IPS-NIHi11 (cell line): ENCODE measurements around the gene MAPK11.

Experiments
- DNase-seq: peaks from one replicate; pipeline ENCODE4 v3.0.0; 2012; ENCODE audit warnings: mixed read lengths, low spot score

MAPK11 gene

GRCh38 chr22:50307890-50308596 is 37.9 kb upstream of the MAPK11 start:
- no peak for DNase-seq

GRCh38 chr22:50306753-50307749 is 36.9 kb upstream of the MAPK11 start, which contains the start of gene PLXNB2:
Gene PLXNB2 (minus strand): TSS chr22:50307646. CDS start chr22:50290584, 17,062 bp downstream.
- DNase-seq = peak; percentile 90

GRCh38 chr22:50305923-50306566 is 35.9 kb upstream of the MAPK11 start:
- DNase-seq = peak; percentile 68

- no peak for DNase-seq
These were observed 35.3 kb upstream of the MAPK11 start for GRCh38 chr22:50305393-50305922.

GRCh38 chr22:50304528-50305392 is 34.6 kb upstream of the MAPK11 start:
- no peak for DNase-seq

- DNase-seq = peak; percentile 69
These were observed 33.8 kb upstream of the MAPK11 start for GRCh38 chr22:50303848-50304527.

GRCh38 chr22:50303515-50303847 is 33.3 kb upstream of the MAPK11 start:
- no peak for DNase-seq

GRCh38 chr22:50302564-50302963 is 32.4 kb upstream of the MAPK11 start:
- no peak for DNase-seq

GRCh38 chr22:50302041-50302541 is 31.9 kb upstream of the MAPK11 start:
- DNase-seq = no peak

- DNase-seq = no peak
These were observed 31.4 kb upstream of the MAPK11 start for GRCh38 chr22:50301581-50301991.

GRCh38 chr22:50300620-50301257 is 30.6 kb upstream of the MAPK11 start:
- no peak for DNase-seq

- peak; percentile 83 for DNase-seq
These were observed 29.8 kb upstream of the MAPK11 start for GRCh38 chr22:50299785-50300619.

- DNase-seq = no peak
These were observed 29.0 kb upstream of the MAPK11 start for GRCh38 chr22:50298937-50299784.

GRCh38 chr22:50298266-50298637 is 28.1 kb upstream of the MAPK11 start:
- no peak for DNase-seq

- no peak for DNase-seq
These were observed 27.5 kb upstream of the MAPK11 start for GRCh38 chr22:50297510-50298265.

- DNase-seq = no peak
These were observed 26.7 kb upstream of the MAPK11 start for GRCh38 chr22:50296658-50297490.

- no peak for DNase-seq
These were observed 24.1 kb upstream of the MAPK11 start for GRCh38 chr22:50294319-50294656.
